ENCODE results near the gene POU6F2. TPM values are rescaled to one million over a fixed set of nuclear protein-coding genes. Genes with fewer than 3 reads are reported as not detected.

The POU6F2 gene
- total RNA-seq, 1 experiment from 2014 or later = 3.9 TPM

DNA sequence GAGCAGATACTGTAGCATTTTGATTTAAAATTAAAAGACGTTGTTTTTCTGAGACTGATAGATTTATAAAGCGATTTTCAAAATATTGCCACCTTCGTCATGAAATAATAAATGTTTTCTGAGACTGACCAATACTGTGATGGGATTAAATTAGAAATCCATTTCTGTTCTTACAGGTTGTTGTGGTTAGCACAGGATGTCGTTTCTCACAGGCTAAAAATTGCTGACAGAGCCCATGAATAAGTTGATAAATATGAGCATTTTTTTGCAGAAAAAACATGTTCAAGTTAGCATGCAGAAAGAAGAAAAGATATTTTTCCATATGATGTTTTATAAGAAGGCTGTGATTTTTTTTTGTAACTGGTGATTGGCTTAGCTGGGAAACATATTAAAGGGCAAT, 66.8 kb downstream of the POU6F2 start:
- Histone ChIP-seq H3K36me3 (ENCODE audit: control insufficient read depth, insufficient read depth, low read length) (no peaks in the 10 kb centered on the region), H3K9me3 (0 out of 2 replicates have a peak, but pooled peaks cover 6% of the 10 kb centered on the region), H3K4me3 (ENCODE audit: low read depth, low read length) (no peak overlapping the region), H3K27me3 (replicated peaks; ENCODE audit: control insufficient read depth, insufficient read depth, low read length) (no peaks in the 10 kb centered on the region), H3K4me1 (no peaks in the 10 kb centered on the region)
- TF ChIP-seq, protein P1, sequence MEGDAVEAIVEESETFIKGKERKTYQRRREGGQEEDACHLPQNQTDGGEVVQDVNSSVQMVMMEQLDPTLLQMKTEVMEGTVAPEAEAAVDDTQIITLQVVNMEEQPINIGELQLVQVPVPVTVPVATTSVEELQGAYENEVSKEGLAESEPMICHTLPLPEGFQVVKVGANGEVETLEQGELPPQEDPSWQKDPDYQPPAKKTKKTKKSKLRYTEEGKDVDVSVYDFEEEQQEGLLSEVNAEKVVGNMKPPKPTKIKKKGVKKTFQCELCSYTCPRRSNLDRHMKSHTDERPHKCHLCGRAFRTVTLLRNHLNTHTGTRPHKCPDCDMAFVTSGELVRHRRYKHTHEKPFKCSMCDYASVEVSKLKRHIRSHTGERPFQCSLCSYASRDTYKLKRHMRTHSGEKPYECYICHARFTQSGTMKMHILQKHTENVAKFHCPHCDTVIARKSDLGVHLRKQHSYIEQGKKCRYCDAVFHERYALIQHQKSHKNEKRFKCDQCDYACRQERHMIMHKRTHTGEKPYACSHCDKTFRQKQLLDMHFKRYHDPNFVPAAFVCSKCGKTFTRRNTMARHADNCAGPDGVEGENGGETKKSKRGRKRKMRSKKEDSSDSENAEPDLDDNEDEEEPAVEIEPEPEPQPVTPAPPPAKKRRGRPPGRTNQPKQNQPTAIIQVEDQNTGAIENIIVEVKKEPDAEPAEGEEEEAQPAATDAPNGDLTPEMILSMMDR (IDR thresholded peaks at IDR 0.05; ENCODE audit: insufficient read depth in 1 of 2, low read depth in 1 of 2, low read length in 1 of 2, severe bottlenecking in 1 of 2, unreplicated experiment in 1 of 2) = no peak
- intact Hi-C loops (cut with micrococcal nuclease; ENCODE audit: unreplicated experiment) = no loop called here
- Mint-ChIP-seq H3K36me3 (ENCODE audit: insufficient read depth, unreplicated experiment) (no peaks in the 10 kb centered on the region), H3K27ac (ENCODE audit: unreplicated experiment) (no peak overlapping the region), H3K4me1 (ENCODE audit: low read depth, unreplicated experiment) (no peaks in the 10 kb centered on the region), H3K27me3 (ENCODE audit: insufficient read depth, unreplicated experiment) (no peaks in the 10 kb centered on the region), H3K4me3 (ENCODE audit: unreplicated experiment) (no peak overlapping the region), H3K9me3 (ENCODE audit: unreplicated experiment) (no peaks in the 10 kb centered on the region)
- ChIA-PET CTCF (no interaction called here), POLR2A (no interaction called here)
- no peak for DNase-seq
- BruUV-seq (replicated peaks) = no TSS peak

DNA sequence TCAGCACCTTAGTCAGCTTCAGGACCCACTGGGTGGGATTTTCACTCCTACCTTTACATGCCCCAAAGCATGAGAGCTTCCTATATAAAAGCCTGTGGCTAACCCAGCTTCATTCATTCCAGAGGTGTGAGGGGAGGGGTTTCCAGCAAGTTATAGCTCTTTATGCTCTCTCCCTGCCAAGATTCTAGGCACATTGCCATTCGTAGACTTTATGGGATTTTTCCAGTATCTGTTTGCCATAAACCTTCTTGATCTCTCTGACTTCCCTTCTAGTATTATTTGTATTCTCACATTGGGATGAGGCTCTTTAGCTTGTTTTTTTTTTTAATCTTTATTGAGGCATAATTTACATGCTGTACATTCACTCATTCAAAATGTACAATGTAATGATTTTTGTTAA, 67.5 kb downstream of the POU6F2 start:
- intact Hi-C loops (cut with micrococcal nuclease; ENCODE audit: unreplicated experiment) = no loop called here
- no peak overlapping the region for H3K27ac Mint-ChIP-seq (ENCODE audit: unreplicated experiment)
- no TSS peak for BruUV-seq (replicated peaks)
- no peaks in the 10 kb centered on the region for H3K27me3 Mint-ChIP-seq (ENCODE audit: insufficient read depth, unreplicated experiment)
- ChIA-PET CTCF (no interaction called here), POLR2A (no interaction called here)
- no peaks in the 10 kb centered on the region for H3K4me1 ChIP-seq
- H3K9me3 Mint-ChIP-seq (ENCODE audit: unreplicated experiment) = no peaks in the 10 kb centered on the region
- H3K9me3 ChIP-seq = 0 out of 2 replicates have a peak, but pooled peaks cover 6% of the 10 kb centered on the region
- no peaks in the 10 kb centered on the region for H3K36me3 Mint-ChIP-seq (ENCODE audit: insufficient read depth, unreplicated experiment)
- no peak for DNase-seq
- TF ChIP-seq, protein P1 (IDR thresholded peaks at IDR 0.05; ENCODE audit: insufficient read depth in 1 of 2, low read depth in 1 of 2, low read length in 1 of 2, severe bottlenecking in 1 of 2, unreplicated experiment in 1 of 2) = no peak
- H3K27me3 ChIP-seq (replicated peaks; ENCODE audit: control insufficient read depth, insufficient read depth, low read length) = no peaks in the 10 kb centered on the region
- H3K4me1 Mint-ChIP-seq (ENCODE audit: low read depth, unreplicated experiment) = no peaks in the 10 kb centered on the region
- H3K36me3 ChIP-seq (ENCODE audit: control insufficient read depth, insufficient read depth, low read length) = no peaks in the 10 kb centered on the region
- H3K4me3 ChIP-seq (ENCODE audit: low read depth, low read length) = no peak overlapping the region
- no peak overlapping the region for H3K4me3 Mint-ChIP-seq (ENCODE audit: unreplicated experiment)

DNA sequence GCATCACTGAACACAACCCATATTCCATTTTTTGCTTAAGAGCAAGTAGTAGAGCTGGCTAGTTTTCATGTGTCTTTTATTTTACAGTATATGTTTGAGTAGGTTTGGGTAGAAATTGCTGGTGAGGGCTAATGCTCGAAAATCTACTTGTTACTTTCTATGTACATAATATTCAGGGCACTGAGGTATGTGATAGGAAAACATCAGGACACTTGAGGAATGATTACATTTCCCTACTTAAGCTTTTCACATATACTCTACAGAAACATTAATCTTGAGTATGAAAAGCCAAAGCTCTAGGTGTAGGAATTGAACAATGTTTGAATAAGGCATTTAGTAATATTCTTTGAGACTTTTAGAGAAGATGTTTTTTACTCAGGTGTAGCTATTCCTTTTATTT, 73.6 kb downstream of the POU6F2 start:
- Histone ChIP-seq H3K4me1 (peaks cover 14% of the 10 kb centered on the region; the same call in 1 of the 2 replicates), H3K9me3 (0 out of 2 replicates have a peak, but pooled peaks cover 6% of the 10 kb centered on the region), H3K4me3 (ENCODE audit: low read depth, low read length) (no peak overlapping the region), H3K36me3 (ENCODE audit: control insufficient read depth, insufficient read depth, low read length) (no peaks in the 10 kb centered on the region), H3K27me3 (replicated peaks; ENCODE audit: control insufficient read depth, insufficient read depth, low read length) (no peaks in the 10 kb centered on the region)
- BruUV-seq (replicated peaks) = no TSS peak
- ChIA-PET CTCF (no interaction called here), POLR2A (no interaction called here)
- Mint-ChIP-seq H3K27me3 (ENCODE audit: insufficient read depth, unreplicated experiment) (no peaks in the 10 kb centered on the region), H3K4me3 (ENCODE audit: unreplicated experiment) (no peak overlapping the region), H3K4me1 (ENCODE audit: low read depth, unreplicated experiment) (peaks cover 12% of the 10 kb centered on the region), H3K27ac (ENCODE audit: unreplicated experiment) (no peak overlapping the region), H3K36me3 (ENCODE audit: insufficient read depth, unreplicated experiment) (no peaks in the 10 kb centered on the region), H3K9me3 (ENCODE audit: unreplicated experiment) (no peaks in the 10 kb centered on the region)
- intact Hi-C loops (cut with micrococcal nuclease; ENCODE audit: unreplicated experiment) = loop anchor here (1.0 kb wide), 1 partner anchor 41 kb away; no protein-coding TSS in a partner anchor
- TF ChIP-seq, protein P1 (IDR thresholded peaks at IDR 0.05; ENCODE audit: insufficient read depth in 1 of 2, low read depth in 1 of 2, low read length in 1 of 2, severe bottlenecking in 1 of 2, unreplicated experiment in 1 of 2) = no peak
- DNase-seq = no peak

Data from Caco-2 (cell line).